A673 (cell line): ENCODE results near the gene PDGFB.

ENCODE experiments used
- EZH2 ChIP-seq: fragments of 200-600 bp; sonication (generic); IDR thresholded peaks from 2 replicates; pipeline ENCODE4 v1.6.1; 2017; ENCODE audit warnings: borderline replicate concordance, low read depth, mild to moderate bottlenecking, mixed read lengths, antibody characterized with exemption, low read length; ENCODE audit not compliant: poor library complexity, severe bottlenecking
- TF ChIP-seq, protein P1 (sequence below): fragments of 300-800, 200-600 bp; sonication (generic); conservative IDR thresholded peaks from 2 replicates; pipeline ENCODE4 v1.5.1; 2017; ENCODE audit warnings: low read depth, mild to moderate bottlenecking, antibody characterized with exemption, low read length, moderate library complexity, mixed read lengths

DNA sequence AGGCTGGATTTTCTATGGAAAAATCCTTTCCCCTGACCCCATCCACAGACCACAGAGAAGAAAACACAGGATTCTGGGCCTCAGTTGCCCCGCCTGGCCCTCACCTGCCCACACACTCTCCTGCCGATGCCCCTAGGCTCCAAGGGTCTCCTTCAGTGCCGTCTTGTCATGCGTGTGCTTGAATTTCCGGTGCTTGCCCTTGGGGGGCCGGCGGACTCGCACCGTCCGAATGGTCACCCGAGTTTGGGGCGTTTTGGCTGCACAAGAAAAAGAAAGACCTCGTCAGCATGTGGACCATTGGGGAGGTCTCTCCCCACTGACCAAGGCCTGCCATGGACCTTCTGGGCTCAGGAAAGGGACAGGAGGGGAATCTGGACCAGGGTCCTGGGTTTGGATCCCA, 19.2 kb downstream of the PDGFB start:
- TF ChIP-seq, protein P1, sequence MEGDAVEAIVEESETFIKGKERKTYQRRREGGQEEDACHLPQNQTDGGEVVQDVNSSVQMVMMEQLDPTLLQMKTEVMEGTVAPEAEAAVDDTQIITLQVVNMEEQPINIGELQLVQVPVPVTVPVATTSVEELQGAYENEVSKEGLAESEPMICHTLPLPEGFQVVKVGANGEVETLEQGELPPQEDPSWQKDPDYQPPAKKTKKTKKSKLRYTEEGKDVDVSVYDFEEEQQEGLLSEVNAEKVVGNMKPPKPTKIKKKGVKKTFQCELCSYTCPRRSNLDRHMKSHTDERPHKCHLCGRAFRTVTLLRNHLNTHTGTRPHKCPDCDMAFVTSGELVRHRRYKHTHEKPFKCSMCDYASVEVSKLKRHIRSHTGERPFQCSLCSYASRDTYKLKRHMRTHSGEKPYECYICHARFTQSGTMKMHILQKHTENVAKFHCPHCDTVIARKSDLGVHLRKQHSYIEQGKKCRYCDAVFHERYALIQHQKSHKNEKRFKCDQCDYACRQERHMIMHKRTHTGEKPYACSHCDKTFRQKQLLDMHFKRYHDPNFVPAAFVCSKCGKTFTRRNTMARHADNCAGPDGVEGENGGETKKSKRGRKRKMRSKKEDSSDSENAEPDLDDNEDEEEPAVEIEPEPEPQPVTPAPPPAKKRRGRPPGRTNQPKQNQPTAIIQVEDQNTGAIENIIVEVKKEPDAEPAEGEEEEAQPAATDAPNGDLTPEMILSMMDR = no peak
- no peak for TF ChIP-seq EZH2
